Sigmoid colon (tissue), 4 donors: ENCODE results near the gene CX3CL1.

Experiments used
- CTCF ChIP-seq, 4 experiments: fragments of 450-650 bp in 3 of 4; fragments of 200-600 bp in 1 of 4; IDR thresholded peaks; one replicate each; pipeline ENCODE4 v1.5.1; 2016 to 2019; ENCODE audit warnings: antibody characterized with exemption in 4 of 4, mild to moderate bottlenecking in 3 of 4, moderate library complexity in 2 of 4
- EP300 ChIP-seq, 4 donors: sonication (generic); formaldehyde crosslinking; IDR thresholded peaks; one replicate each; pipeline ENCODE4 v1.6.1; 2017; ENCODE audit warnings: antibody characterized with exemption in 4 of 4
- POLR2A ChIP-seq, 2 donors: fragments of 450-650 bp; IDR thresholded peaks; one replicate each; pipeline ENCODE4 v1.6.1; 2016; ENCODE audit warnings: antibody characterized with exemption in 2 of 2, mild to moderate bottlenecking in 2 of 2, moderate library complexity in 2 of 2
- POLR2AphosphoS5 ChIP-seq, 4 donors: sonication (generic); formaldehyde crosslinking; IDR thresholded peaks; one replicate each; pipeline ENCODE4 v1.6.1; 2017; ENCODE audit warnings: antibody characterized with exemption in 4 of 4

DNA sequence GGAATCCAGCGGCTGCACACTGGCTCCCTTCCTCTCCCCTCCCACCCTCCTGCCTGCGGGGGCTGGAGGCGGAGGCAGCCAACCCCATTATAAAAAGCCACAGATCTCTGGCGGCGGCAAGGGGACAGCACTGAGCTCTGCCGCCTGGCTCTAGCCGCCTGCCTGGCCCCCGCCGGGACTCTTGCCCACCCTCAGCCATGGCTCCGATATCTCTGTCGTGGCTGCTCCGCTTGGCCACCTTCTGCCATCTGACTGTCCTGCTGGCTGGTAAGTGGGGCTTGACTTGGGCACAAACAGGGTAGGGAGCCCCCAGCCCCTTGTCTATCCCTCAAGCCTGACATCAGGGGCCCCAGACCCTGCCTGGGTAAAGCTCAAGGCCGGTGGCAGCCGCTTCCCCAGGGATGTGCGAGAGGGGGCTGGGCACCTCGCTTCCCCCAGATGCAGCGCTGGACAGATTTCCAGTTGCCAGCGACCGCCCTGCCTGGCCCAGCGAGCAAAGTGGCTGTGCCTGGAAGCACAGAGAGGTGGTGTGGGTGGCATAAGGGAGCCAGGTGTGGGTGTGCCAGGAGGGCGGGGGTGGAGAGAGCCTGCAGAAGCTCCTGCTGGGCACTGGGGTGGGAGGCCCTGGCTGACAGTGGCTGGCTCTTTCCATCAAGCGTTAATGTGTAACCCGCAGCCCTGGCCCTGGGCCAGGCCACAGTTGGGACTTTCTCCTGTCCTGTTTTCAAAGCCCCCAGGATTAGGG lies at the start of gene CX3CL1:
- TF ChIP-seq CTCF (IDR thresholded peaks at IDR 0.05): no peak
- TF ChIP-seq EP300 (IDR thresholded peaks at IDR 0.05): no peak
- TF ChIP-seq POLR2AphosphoS5 (IDR thresholded peaks at IDR 0.05): peak; percentile 76 to 91 (median 86)
- peak; percentile 51 to 57 for TF ChIP-seq POLR2A (IDR thresholded peaks at IDR 0.05)
